GM12878 (cell line): ENCODE measurements around the gene HTRA2. TPM values are rescaled to one million over a fixed set of nuclear protein-coding genes. Genes with fewer than 3 reads are reported as not detected.

Experiments used
- GATAD2B ChIP-seq: fragments of 450-650 bp; conservative IDR thresholded peaks from 2 replicates; pipeline ENCODE4 v1.6.1; 2017; ENCODE audit warnings: low read depth, mild to moderate bottlenecking, moderate library complexity
- PML ChIP-seq: IDR thresholded peaks from 2 replicates; pipeline ENCODE4 v1.6.1; 2012; ENCODE audit warnings: low read length, inconsistent platforms
- SPI1 ChIP-seq: IDR thresholded peaks from 2 replicates; pipeline ENCODE4 v1.6.1; 2011; ENCODE audit warnings: low read depth, mild to moderate bottlenecking, low read length, moderate library complexity, borderline replicate concordance; ENCODE audit not compliant: insufficient read depth
- ZBED1 ChIP-seq: IDR thresholded peaks from 2 replicates; pipeline ENCODE4 v1.6.1; 2016; ENCODE audit warnings: borderline replicate concordance
- ZSCAN29 ChIP-seq: fragments of 450-650 bp; IDR thresholded peaks from 2 replicates; pipeline ENCODE4 v1.6.1; 2017; ENCODE audit warnings: mild to moderate bottlenecking, moderate library complexity
- polyA plus RNA-seq, 11 experiments: library from polyadenylated mRNA; depleted of rRNA in 4 of 11; unstranded in 6 of 11; stranded (reverse) in 5 of 11; fragments of >200 nt; fragmentation: Nextera tagmentation in 4 of 11; fragmentation: Illumina TruSeq in 1 of 11; extraction: Ambion mirVana in 4 of 11; extraction: Trizol in 1 of 11; gene quantifications; 1 replicate in 1 of 11; 2 replicates in 10 of 11; pipeline versions ENCODE4 v1.2.1 to v1.2.3, GENCODE V29; 2011 to 2016; ENCODE audit warnings: inconsistent platforms in 2 of 11, missing spikeins in 2 of 11, low read depth in 1 of 11
- total RNA-seq, 4 experiments: library from RNA; depleted of rRNA in 3 of 4; stranded (reverse); fragments of >200 nt in 3 of 4; fragmentation: Illumina TruSeq in 1 of 4; extraction: Trizol in 1 of 4; gene quantifications; 2 replicates each; pipeline versions ENCODE4 v1.2.1 to v1.2.3, GENCODE V29; 2013 to 2021
- TF ChIP-seq, protein P1 (sequence below): IDR thresholded peaks from 2 replicates; pipeline ENCODE4 v1.6.1; 2012; ENCODE audit warnings: improper control_type of control experiment, low read depth, low read length; ENCODE audit not compliant: insufficient replicate concordance
- TF ChIP-seq, protein P2 (sequence below): fragments of 450-650 bp; IDR thresholded peaks from 2 replicates; pipeline ENCODE4 v1.6.1; 2017; ENCODE audit warnings: low read depth, mild to moderate bottlenecking, moderate library complexity

HTRA2 gene
- total and polyA plus RNA-seq, 10 of the 15 experiments (the other 5 are each of a cell fraction or from before 2014, with no cell fraction given), result 42.3 to 73.9 (median 54.6) TPM

DNA sequence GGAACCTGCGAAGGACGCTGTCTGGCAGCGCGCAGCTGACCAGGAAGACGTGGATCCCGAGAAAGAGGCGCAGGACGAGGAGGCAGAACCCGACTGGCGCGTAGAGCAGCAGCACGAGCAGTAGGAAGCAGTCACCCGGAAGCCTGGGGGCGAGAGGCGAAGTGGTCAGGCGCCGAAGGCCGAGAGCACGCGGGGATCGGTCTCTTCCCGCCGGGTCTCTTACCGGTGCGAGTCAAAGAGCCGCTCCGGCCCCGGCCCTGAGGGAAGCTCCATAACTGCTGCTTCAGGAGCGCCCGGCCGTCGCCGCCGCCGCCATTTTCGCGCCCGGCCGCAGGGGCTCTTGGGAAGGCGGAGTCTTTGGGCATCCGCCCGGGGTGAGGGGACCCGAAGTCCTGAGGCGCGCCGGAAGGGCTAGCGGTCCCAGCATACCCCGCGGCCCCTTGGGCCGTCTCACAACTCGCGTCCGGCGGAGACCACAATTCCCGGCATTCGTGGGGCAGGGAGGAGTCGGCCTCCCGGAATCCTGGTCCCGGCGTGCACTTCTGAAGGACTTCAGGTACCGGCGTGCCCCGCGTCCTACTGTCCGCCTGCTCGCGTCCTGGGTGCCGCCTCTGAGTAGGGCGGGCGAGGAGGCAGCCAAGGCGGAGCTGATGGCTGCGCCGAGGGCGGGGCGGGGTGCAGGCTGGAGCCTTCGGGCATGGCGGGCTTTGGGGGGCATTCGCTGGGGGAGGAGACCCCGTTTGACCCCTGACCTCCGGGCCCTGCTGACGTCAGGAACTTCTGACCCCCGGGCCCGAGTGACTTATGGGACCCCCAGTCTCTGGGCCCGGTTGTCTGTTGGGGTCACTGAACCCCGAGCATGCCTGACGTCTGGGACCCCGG lies at the start of gene HTRA2, which contains the start of gene AUP1 (continued):
- TF ChIP-seq, protein P1, sequence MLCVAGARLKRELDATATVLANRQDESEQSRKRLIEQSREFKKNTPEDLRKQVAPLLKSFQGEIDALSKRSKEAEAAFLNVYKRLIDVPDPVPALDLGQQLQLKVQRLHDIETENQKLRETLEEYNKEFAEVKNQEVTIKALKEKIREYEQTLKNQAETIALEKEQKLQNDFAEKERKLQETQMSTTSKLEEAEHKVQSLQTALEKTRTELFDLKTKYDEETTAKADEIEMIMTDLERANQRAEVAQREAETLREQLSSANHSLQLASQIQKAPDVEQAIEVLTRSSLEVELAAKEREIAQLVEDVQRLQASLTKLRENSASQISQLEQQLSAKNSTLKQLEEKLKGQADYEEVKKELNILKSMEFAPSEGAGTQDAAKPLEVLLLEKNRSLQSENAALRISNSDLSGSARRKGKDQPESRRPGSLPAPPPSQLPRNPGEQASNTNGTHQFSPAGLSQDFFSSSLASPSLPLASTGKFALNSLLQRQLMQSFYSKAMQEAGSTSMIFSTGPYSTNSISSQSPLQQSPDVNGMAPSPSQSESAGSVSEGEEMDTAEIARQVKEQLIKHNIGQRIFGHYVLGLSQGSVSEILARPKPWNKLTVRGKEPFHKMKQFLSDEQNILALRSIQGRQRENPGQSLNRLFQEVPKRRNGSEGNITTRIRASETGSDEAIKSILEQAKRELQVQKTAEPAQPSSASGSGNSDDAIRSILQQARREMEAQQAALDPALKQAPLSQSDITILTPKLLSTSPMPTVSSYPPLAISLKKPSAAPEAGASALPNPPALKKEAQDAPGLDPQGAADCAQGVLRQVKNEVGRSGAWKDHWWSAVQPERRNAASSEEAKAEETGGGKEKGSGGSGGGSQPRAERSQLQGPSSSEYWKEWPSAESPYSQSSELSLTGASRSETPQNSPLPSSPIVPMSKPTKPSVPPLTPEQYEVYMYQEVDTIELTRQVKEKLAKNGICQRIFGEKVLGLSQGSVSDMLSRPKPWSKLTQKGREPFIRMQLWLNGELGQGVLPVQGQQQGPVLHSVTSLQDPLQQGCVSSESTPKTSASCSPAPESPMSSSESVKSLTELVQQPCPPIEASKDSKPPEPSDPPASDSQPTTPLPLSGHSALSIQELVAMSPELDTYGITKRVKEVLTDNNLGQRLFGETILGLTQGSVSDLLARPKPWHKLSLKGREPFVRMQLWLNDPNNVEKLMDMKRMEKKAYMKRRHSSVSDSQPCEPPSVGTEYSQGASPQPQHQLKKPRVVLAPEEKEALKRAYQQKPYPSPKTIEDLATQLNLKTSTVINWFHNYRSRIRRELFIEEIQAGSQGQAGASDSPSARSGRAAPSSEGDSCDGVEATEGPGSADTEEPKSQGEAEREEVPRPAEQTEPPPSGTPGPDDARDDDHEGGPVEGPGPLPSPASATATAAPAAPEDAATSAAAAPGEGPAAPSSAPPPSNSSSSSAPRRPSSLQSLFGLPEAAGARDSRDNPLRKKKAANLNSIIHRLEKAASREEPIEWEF, result no peak
- no peak for TF ChIP-seq ZBED1
- TF ChIP-seq GATAD2B, result peak; percentile 61
- TF ChIP-seq SPI1, result no peak
- TF ChIP-seq, protein P2, sequence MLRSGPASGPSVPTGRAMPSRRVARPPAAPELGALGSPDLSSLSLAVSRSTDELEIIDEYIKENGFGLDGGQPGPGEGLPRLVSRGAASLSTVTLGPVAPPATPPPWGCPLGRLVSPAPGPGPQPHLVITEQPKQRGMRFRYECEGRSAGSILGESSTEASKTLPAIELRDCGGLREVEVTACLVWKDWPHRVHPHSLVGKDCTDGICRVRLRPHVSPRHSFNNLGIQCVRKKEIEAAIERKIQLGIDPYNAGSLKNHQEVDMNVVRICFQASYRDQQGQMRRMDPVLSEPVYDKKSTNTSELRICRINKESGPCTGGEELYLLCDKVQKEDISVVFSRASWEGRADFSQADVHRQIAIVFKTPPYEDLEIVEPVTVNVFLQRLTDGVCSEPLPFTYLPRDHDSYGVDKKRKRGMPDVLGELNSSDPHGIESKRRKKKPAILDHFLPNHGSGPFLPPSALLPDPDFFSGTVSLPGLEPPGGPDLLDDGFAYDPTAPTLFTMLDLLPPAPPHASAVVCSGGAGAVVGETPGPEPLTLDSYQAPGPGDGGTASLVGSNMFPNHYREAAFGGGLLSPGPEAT, result peak; percentile 96
- no peak for TF ChIP-seq PML
- no peak for TF ChIP-seq ZSCAN29
